ENCODE data around the gene CCNF.
"Not testable (repeated sequence)": the region's sequence is repeated elsewhere in the genome, so short reads cannot be mapped to it uniquely, and the experiment has no call there.

The CCNF gene

GRCh38 chr16:2475413-2476344 lies 46.4 kb downstream of the CCNF start:
- TF ChIP-seq ZFP3 (CRISPR knock-in tag; IDR thresholded peaks at IDR 0.05) (no peak), OSR1 (CRISPR knock-in tag; IDR thresholded peaks at IDR 0.05) (no peak), ZNF8 (CRISPR knock-in tag; IDR thresholded peaks at IDR 0.05) (no peak), ZFP30 (CRISPR knock-in tag; IDR thresholded peaks at IDR 0.05) (no peak), RARB (CRISPR knock-in tag; IDR thresholded peaks at IDR 0.05) (no peak), ZC3H10 (CRISPR knock-in tag; IDR thresholded peaks at IDR 0.05) (no peak), ESRRG (CRISPR knock-in tag; IDR thresholded peaks at IDR 0.05) (no peak), ZNF565 (CRISPR knock-in tag; conservative IDR thresholded peaks at IDR 0.05; ENCODE audit: low read depth) (no peak), SNAI2 (CRISPR knock-in tag; IDR thresholded peaks at IDR 0.05) (no peak)
- ATAC-seq: no peak

- TF ChIP-seq TOX (CRISPR knock-in tag; IDR thresholded peaks at IDR 0.05; ENCODE audit: borderline replicate concordance): no peak
- ATAC-seq: no peak
Observed at GRCh38 chr16:2476345-2476720, 47.1 kb downstream of the CCNF start.

- ATAC-seq: no peak
- TF ChIP-seq TOX (CRISPR knock-in tag; IDR thresholded peaks at IDR 0.05; ENCODE audit: borderline replicate concordance) (no peak), TCF4 (CRISPR knock-in tag; IDR thresholded peaks at IDR 0.05; ENCODE audit: borderline replicate concordance) (no peak), RARB (CRISPR knock-in tag; IDR thresholded peaks at IDR 0.05) (no peak), CSDC2 (CRISPR knock-in tag; IDR thresholded peaks at IDR 0.05) (no peak), ZNF8 (CRISPR knock-in tag; IDR thresholded peaks at IDR 0.05) (no peak), POU6F1 (CRISPR knock-in tag; IDR thresholded peaks at IDR 0.05; ENCODE audit: borderline replicate concordance, low read depth) (no peak), ZNF70 (CRISPR knock-in tag; IDR thresholded peaks at IDR 0.05) (no peak), CREB5 (CRISPR knock-in tag; IDR thresholded peaks at IDR 0.05; ENCODE audit: low read depth) (no peak), SNAI2 (CRISPR knock-in tag; IDR thresholded peaks at IDR 0.05) (no peak), ZFP30 (CRISPR knock-in tag; IDR thresholded peaks at IDR 0.05) (no peak)
Observed at GRCh38 chr16:2476741-2477140, 47.5 kb downstream of the CCNF start.

GRCh38 chr16:2477327-2477726 lies 48.1 kb downstream of the CCNF start:
- TF ChIP-seq RARB (CRISPR knock-in tag; IDR thresholded peaks at IDR 0.05) (no peak), BACH2 (CRISPR knock-in tag; IDR thresholded peaks at IDR 0.05; ENCODE audit: borderline replicate concordance) (no peak), ZNF70 (CRISPR knock-in tag; IDR thresholded peaks at IDR 0.05) (no peak)
- ATAC-seq: no peak

- TF ChIP-seq CREB5 (CRISPR knock-in tag; IDR thresholded peaks at IDR 0.05; ENCODE audit: low read depth) (no peak), TCF4 (CRISPR knock-in tag; IDR thresholded peaks at IDR 0.05; ENCODE audit: borderline replicate concordance) (no peak), SNAI2 (CRISPR knock-in tag; IDR thresholded peaks at IDR 0.05) (no peak), ARNTL (CRISPR knock-in tag; IDR thresholded peaks at IDR 0.05; ENCODE audit: borderline replicate concordance, low read depth) (no peak), GLIS3 (CRISPR knock-in tag; IDR thresholded peaks at IDR 0.05) (no peak), ZC3H10 (CRISPR knock-in tag; IDR thresholded peaks at IDR 0.05) (no peak), OSR1 (CRISPR knock-in tag; IDR thresholded peaks at IDR 0.05) (no peak), ZFP3 (CRISPR knock-in tag; IDR thresholded peaks at IDR 0.05) (no peak), ZNF565 (CRISPR knock-in tag; conservative IDR thresholded peaks at IDR 0.05; ENCODE audit: low read depth) (no peak), ZNF70 (CRISPR knock-in tag; IDR thresholded peaks at IDR 0.05) (no peak), ZNF8 (CRISPR knock-in tag; IDR thresholded peaks at IDR 0.05) (no peak)
- ATAC-seq: no peak
Observed at GRCh38 chr16:2478279-2478678, 49.0 kb downstream of the CCNF start.

- ATAC-seq: not testable (repeated sequence)
Observed at GRCh38 chr16:2479996-2480395, 50.7 kb downstream of the CCNF start.

All from SK-N-SH treated with all-trans-retinoic acid at 6 μM for 48 hours (cell line).